HL-60 (cell line): Measurements from ENCODE around the gene SEL1L2.

Experiments
- DNase-seq, 2 experiments: peaks; one replicate each; pipeline ENCODE4 v3.0.0-alpha.2; 2010 to 2020; ENCODE audit warnings: low read depth in 1 of 2, low spot score in 1 of 2
- H3K27ac ChIP-seq: fragments of 250-450 bp; sonication (Bioruptor Pico); replicated peaks from 2 replicates; pipeline ENCODE4 v1.5.1; 2020; ENCODE audit warnings: mild to moderate bottlenecking, moderate library complexity
- H3K27me3 ChIP-seq: fragments of 250-450 bp; sonication (Bioruptor Pico); 2 replicates; pipeline ENCODE4 v1.5.1; 2021; ENCODE audit warnings: mild to moderate bottlenecking, moderate library complexity; ENCODE audit not compliant: insufficient read depth, poor library complexity, severe bottlenecking
- H3K4me3 ChIP-seq: replicated peaks from 2 replicates; pipeline ENCODE4 v1.5.1; 2011; ENCODE audit warnings: mild to moderate bottlenecking, control low read depth, low read length; ENCODE audit not compliant: insufficient read depth
- CTCF ChIP-seq: IDR thresholded peaks from one replicate; pipeline ENCODE4 v1.5.1; 2011; ENCODE audit warnings: low read length, control low read depth, inconsistent platforms; ENCODE audit not compliant: insufficient read depth
- GABPA ChIP-seq: IDR thresholded peaks from 2 replicates; pipeline ENCODE4 v1.6.1; 2012; ENCODE audit warnings: low read depth
- POLR2AphosphoS5 ChIP-seq: IDR thresholded peaks from 2 replicates; pipeline ENCODE4 v1.6.1; 2012; ENCODE audit warnings: low read depth
- REST ChIP-seq: IDR thresholded peaks from 2 replicates; pipeline ENCODE4 v1.6.1; 2012; ENCODE audit warnings: low read depth; ENCODE audit not compliant: insufficient replicate concordance
- SPI1 ChIP-seq: IDR thresholded peaks from 2 replicates; pipeline ENCODE4 v1.6.1; 2012; ENCODE audit warnings: low read depth, mild to moderate bottlenecking, borderline replicate concordance

Gene SEL1L2

GRCh38 chr20:13855613-13856012 lies 134.8 kb downstream of the SEL1L2 start:
- no peak overlapping the region for H3K27ac ChIP-seq
- DNase-seq, result no peak
- no peaks in the 10 kb centered on the region for H3K27me3 ChIP-seq
- no peak for TF ChIP-seq POLR2AphosphoS5
- no peak for TF ChIP-seq GABPA
- TF ChIP-seq CTCF, result no peak
- TF ChIP-seq SPI1, result no peak
- TF ChIP-seq REST, result no peak
- no peak overlapping the region for H3K4me3 ChIP-seq

- Histone ChIP-seq H3K27ac (no peak overlapping the region), H3K4me3 (no peak overlapping the region), H3K27me3 (no peaks in the 10 kb centered on the region)
- TF ChIP-seq REST, result no peak
- TF ChIP-seq GABPA, result no peak
- TF ChIP-seq CTCF, result no peak
- TF ChIP-seq POLR2AphosphoS5, result no peak
- no peak for TF ChIP-seq SPI1
- no peak for DNase-seq
Measured at GRCh38 chr20:13852306-13852705, 138.1 kb downstream of the SEL1L2 start.

GRCh38 chr20:13851279-13851678 lies 139.1 kb downstream of the SEL1L2 start:
- no peak overlapping the region for H3K27ac ChIP-seq
- no peaks in the 10 kb centered on the region for H3K27me3 ChIP-seq
- no peak for TF ChIP-seq SPI1
- no peak for TF ChIP-seq REST
- no peak for TF ChIP-seq POLR2AphosphoS5
- no peak for TF ChIP-seq GABPA
- TF ChIP-seq CTCF, result no peak

More at GRCh38 chr20:13851279-13851678, 139.1 kb downstream of the SEL1L2 start:
- no peak for DNase-seq
- no peak overlapping the region for H3K4me3 ChIP-seq
